Natural killer cell (primary cell): ENCODE results near the gene HOXC12. TPM values are rescaled to one million over a fixed set of nuclear protein-coding genes. Genes with fewer than 3 reads are reported as not detected.
A peak's percentile ranks its signal among the peaks of the same experiment; 100 is the strongest.

ENCODE experiments used
- ATAC-seq, 3 donors: fragments of 150-1000 bp in 2 of 3; fragments of 200-7000 bp in 1 of 3; cut with Tn5 transposase; 1 replicate in 1 of 3; 2 replicates in 2 of 3; pipeline ENCODE4 v1.10.0; 2021; ENCODE audit warnings: mild to moderate bottlenecking in 2 of 3, moderate library complexity in 2 of 3
- DNase-seq, 2 donors: peaks; one replicate each; pipeline versions ENCODE4 v3.0.0 to v3.0.0-alpha.2; 2013 to 2021; ENCODE audit warnings: mixed read lengths in 1 of 2
- H3K27ac ChIP-seq: one replicate; pipeline ENCODE4 v1.5.1; 2013; ENCODE audit warnings: mild to moderate bottlenecking, low read length
- H3K27me3 ChIP-seq: one replicate; pipeline ENCODE4 v1.6.1; 2013; ENCODE audit warnings: low read length; ENCODE audit not compliant: control insufficient read depth, insufficient read depth
- H3K36me3 ChIP-seq: one replicate; pipeline ENCODE4 v1.6.1; 2013; ENCODE audit warnings: low read length; ENCODE audit not compliant: control insufficient read depth, insufficient read depth
- H3K4me1 ChIP-seq: one replicate; pipeline ENCODE4 v1.6.1; 2013; ENCODE audit warnings: low read length; ENCODE audit not compliant: control insufficient read depth, insufficient read depth
- H3K4me3 ChIP-seq: one replicate; pipeline ENCODE4 v1.5.1; 2013; ENCODE audit warnings: low read length
- H3K9me3 ChIP-seq: one replicate; pipeline ENCODE4 v1.6.1; 2013; ENCODE audit warnings: low read length; ENCODE audit not compliant: control insufficient read depth, insufficient read depth
- H3K27ac Mint-ChIP-seq, 2 donors: one replicate each; pipeline ENCODE4 v1.8.0; 2022; ENCODE audit warnings: mild to moderate bottlenecking in 2 of 2, mixed read lengths in 2 of 2, moderate library complexity in 1 of 2
- H3K27me3 Mint-ChIP-seq, 2 donors: one replicate each; pipeline ENCODE4 v1.8.0; 2022; ENCODE audit warnings: low read depth in 2 of 2, mixed read lengths in 2 of 2
- H3K36me3 Mint-ChIP-seq: one replicate; pipeline ENCODE4 v1.8.0; 2022; ENCODE audit warnings: mixed read lengths
- H3K4me1 Mint-ChIP-seq, 2 donors: one replicate each; pipeline ENCODE4 v1.8.0; 2022; ENCODE audit warnings: mixed read lengths in 2 of 2
- H3K4me3 Mint-ChIP-seq: one replicate; pipeline ENCODE4 v1.8.0; 2022; ENCODE audit warnings: mild to moderate bottlenecking, moderate library complexity, mixed read lengths
- H3K9me3 Mint-ChIP-seq, 2 donors: one replicate each; pipeline ENCODE4 v1.8.0; 2022; ENCODE audit warnings: mixed read lengths in 2 of 2
- CTCF ChIP-seq: fragments of 200-600 bp; IDR thresholded peaks from one replicate; pipeline ENCODE4 v1.8.0; 2022; ENCODE audit warnings: antibody characterized with exemption
- WGBS: methylation state at CpG from one replicate; pipeline ENCODE4 v1.1.7; 2013; ENCODE audit warnings: missing lambda C conversion rate; ENCODE audit not compliant: insufficient coverage; 5-methylcytosine and 5-hydroxymethylcytosine counted together
- intact Hi-C: fragments of 100-400 bp; cut with micrococcal nuclease; formaldehyde crosslinking; loops from one replicate; pipeline ENCODE4 v1.14.2; 2022
- total RNA-seq, 4 donors: library from RNA; stranded (reverse); fragments of 120-200 nt in 1 of 4; gene quantifications; one replicate each; pipeline versions ENCODE4 v1.2.3 to v1.2.4, GENCODE V29; 2013 to 2022

Gene HOXC12
- not detected for total RNA-seq
- total RNA-seq (2013), result not detected

- intact Hi-C loops, result loop anchor here (5.0 kb wide), 2 partner anchors 43 to 328 kb away; partner anchors contain the start of genes CBX5 and HNRNPA1
- Histone ChIP-seq H3K4me1 (peaks cover 32% of the 10 kb centered on the region), H3K27ac (no peak within 1 kb of the TSS), H3K4me3 (no peak within 1 kb of the TSS), H3K36me3 (no peaks in the 10 kb centered on the region), H3K9me3 (peaks cover 5% of the 10 kb centered on the region), H3K27me3 (peaks cover 94% of the 10 kb centered on the region)
- Mint-ChIP-seq H3K27me3 (peaks cover 70 to 81% of the 10 kb centered on the region in 2 donors), H3K9me3 (no peaks in the 10 kb centered on the region), H3K36me3 (peaks cover 2% of the 10 kb centered on the region), H3K4me3 (peak within 1 kb of the TSS; percentile 13), H3K27ac (peak within 1 kb of the TSS in 1 of 2 donors; percentile 75), H3K4me1 (peaks cover 14 to 15% of the 10 kb centered on the region in 2 donors)
- DNase-seq (no peak), ATAC-seq (no peak)
- no peak for TF ChIP-seq CTCF
- WGBS, result 10% methylated on average over 13 of the region's 20 CpGs
Observed at GRCh38 chr12:53954694-53955035, at the start of gene HOXC12. Gene HOXC12, plus strand, starts transcription at chr12:53954903. Its CDS starts 27 bp downstream, at chr12:53954930.

GRCh38 chr12:53907103-53907502 lies 47.6 kb upstream of the HOXC12 start:
- Histone ChIP-seq H3K27ac (no peak overlapping the region), H3K4me3 (no peak overlapping the region), H3K9me3 (no peaks in the 10 kb centered on the region), H3K27me3 (peaks cover 14% of the 10 kb centered on the region), H3K4me1 (no peaks in the 10 kb centered on the region), H3K36me3 (no peaks in the 10 kb centered on the region)
- Mint-ChIP-seq H3K9me3 (no peaks in the 10 kb centered on the region), H3K27ac (no peak overlapping the region), H3K4me3 (no peak overlapping the region), H3K27me3 (peaks cover 18 to 34% of the 10 kb centered on the region in 2 donors), H3K4me1 (no peaks in the 10 kb centered on the region), H3K36me3 (no peaks in the 10 kb centered on the region)
- DNase-seq (no peak), ATAC-seq (no peak)
- intact Hi-C loops, result no loop called here
- no peak for TF ChIP-seq CTCF
- WGBS, result 71% methylated on average over 3 of the region's 3 CpGs

DNA sequence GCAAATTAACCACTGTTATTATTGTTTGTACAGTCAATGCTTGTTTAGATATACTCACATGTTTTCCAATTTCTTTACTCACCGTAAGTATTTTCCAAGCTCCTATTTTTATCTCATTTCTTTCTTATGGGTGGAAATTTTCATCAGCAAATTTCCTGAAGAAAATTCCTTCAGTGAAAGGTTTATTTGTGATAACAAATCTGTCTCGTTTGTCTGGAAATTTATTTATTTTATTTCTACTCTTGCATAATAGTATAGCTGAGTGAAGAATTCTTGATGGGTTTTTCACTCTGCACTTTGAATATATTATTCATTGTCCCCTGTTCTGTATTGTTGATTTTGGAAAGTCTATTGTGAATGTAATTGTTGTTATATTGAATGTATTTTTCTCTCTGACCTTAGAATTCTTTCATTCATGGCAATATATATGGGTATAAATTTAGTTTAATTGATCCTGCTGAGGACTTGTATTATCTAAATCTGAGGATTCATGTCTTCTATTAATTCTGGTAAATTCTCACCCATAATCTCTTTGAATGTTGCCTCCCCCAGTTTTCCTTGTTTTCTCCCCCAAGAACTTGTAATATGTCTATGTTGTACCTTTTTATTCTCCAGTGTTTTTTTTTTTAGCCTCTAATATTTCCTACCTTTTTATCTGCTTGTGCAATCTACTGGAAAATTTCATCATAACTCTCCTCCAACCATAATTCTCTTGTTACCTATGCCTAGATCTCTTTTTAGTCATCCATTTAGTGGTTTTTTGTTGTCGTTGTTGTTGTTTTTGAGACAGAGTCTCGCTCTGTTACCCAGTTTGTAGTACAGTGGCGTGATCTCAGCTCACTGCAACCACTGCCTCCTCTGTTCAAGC lies 37.7 kb upstream of the HOXC12 start:
- no peak overlapping the region for H3K4me3 Mint-ChIP-seq
- Histone ChIP-seq H3K4me3 (no peak overlapping the region), H3K36me3 (no peaks in the 10 kb centered on the region), H3K4me1 (no peaks in the 10 kb centered on the region), H3K27ac (no peak overlapping the region), H3K27me3 (peaks cover 30% of the 10 kb centered on the region), H3K9me3 (no peaks in the 10 kb centered on the region)
- TF ChIP-seq CTCF, result no peak
- H3K4me1 Mint-ChIP-seq, result no peaks in the 10 kb centered on the region
- no peaks in the 10 kb centered on the region for H3K9me3 Mint-ChIP-seq
- DNase-seq, result no peak
- H3K27me3 Mint-ChIP-seq, result peaks cover 51 to 70% of the 10 kb centered on the region in 2 donors
- ATAC-seq, result no peak
- no peaks in the 10 kb centered on the region for H3K36me3 Mint-ChIP-seq
- H3K27ac Mint-ChIP-seq, result no peak overlapping the region
- 85% methylated on average over 3 of the region's 5 CpGs for WGBS
- intact Hi-C loops, result no loop called here
